TTC549 (cell line): ENCODE data around the gene XRN2.

Experiments used
- FAIRE-seq: peaks from 2 replicates; lab custom pipeline; 2012; peaks lifted over from hg19 to GRCh38; lab: Jason Lieb, UNC

The XRN2 gene

GRCh38 chr20:21303061-21303871 lies at the start of gene XRN2:
TSS of gene XRN2 (plus strand) at chr20:21303331. CDS start at chr20:21303399, 68 bp downstream.
- FAIRE-seq, result no peak

DNA sequence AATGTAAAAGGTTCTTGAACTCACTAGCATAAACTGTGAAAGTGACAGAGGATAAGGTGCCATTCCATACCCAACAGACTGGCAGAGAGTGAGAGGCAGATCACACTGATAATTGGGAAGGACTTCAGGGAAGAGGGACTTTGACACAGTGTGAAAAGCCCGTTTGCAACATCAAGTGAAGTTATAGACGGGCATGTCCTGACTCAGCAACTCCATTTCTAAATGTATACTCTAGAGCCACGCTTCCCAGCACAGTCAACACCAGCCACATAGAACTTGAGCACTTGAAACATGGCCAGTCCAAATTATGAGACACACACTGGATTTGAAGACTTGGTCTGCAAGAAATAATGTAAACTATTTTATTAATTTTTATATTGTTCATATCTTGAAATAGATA lies 45.9 kb upstream of the XRN2 start:
- FAIRE-seq, result no peak

- no peak for FAIRE-seq
These were observed 44.7 kb upstream of the XRN2 start for GRCh38 chr20:21258411-21258810.

DNA sequence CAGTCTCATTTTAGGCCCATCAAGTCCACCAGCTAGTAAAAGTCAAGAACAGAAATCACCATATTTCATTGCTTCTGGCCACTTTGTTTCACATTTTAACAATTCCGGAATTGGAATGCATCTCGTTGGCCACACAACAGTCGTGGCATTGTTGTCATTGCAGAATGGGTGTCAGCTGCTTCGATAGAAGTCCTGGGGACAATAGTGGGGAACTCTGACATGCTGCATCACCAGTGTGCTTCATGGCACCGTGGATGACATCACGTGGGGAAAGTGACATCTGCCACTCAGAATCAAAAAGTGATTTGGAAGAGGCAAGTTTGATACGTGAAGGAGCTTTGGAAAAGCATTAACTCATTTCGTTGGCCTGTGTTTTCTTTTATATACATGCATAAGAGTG lies 43.8 kb upstream of the XRN2 start:
- no peak for FAIRE-seq

GRCh38 chr20:21262812-21263211 lies 40.3 kb upstream of the XRN2 start:
- FAIRE-seq, result no peak

DNA sequence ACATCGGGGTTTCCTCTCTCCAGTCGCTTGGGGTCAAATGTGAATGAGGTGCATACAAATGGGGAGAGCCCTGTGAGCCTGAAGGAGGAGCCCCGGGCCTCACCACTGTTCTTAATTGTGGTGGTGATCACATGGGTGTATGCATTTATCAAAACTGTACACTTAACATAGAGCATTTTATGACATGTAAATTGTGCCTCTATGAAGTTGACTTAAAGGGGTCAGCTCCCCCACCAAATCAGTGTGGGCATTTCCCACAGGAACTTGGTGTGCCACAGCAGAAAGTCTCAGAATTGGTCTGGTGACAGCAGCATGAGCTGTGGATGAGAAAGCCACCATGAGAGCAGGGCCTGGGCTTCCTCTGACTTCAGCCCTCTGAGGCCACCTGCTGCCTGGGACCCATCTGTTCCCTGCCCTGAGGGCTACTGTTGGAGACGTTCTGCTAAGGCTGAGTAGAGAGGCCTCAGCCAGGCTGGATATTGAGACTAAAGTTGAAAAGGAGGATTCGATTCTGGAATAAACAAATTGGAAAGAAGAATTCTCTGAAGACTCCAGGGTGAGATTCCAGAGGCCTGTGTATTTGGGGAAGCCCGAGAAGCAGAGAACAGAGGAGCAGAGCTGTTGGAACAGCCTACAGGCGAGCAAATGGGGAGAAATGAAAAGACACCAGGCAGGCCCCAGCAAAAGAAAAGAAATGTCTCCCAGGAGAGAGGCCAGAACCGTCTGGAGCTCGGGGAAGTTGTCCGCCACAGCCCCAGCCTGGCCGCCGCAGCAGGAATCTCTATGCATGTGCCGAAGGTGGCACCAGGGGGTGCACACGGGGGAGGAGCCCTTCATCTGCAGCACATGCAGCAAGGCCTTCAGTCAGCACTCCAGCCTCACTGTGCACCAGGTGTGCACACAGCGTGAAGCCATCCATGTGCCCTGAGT lies 37.6 kb upstream of the XRN2 start:
- FAIRE-seq, result no peak

GRCh38 chr20:21266191-21266536 lies 37.0 kb upstream of the XRN2 start:
- FAIRE-seq, result no peak

GRCh38 chr20:21269772-21270171 lies 33.4 kb upstream of the XRN2 start:
- FAIRE-seq, result no peak

DNA sequence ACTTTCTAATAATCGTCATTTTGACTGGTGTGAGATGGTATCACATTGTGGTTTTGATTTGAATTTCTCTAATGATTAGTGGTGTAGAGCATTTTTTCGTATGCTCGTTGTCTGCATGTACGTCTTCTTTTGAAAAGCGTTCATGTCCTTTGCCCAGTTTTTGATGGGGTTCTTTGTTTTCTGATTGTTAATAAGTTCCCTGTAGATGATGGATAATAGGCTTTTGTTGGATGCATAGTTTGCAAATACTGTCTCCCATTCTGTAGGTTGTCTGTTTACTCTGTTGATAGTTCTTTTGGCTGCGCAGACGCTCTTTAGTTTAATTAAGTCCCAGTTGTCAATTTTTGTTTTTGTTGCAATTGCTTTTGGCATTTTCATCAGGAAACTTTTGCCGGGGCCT lies 32.3 kb upstream of the XRN2 start:
- no peak for FAIRE-seq

- FAIRE-seq, result no peak
These were observed 30.9 kb upstream of the XRN2 start for GRCh38 chr20:21272279-21272678.

- FAIRE-seq, result no peak
These were observed 30.5 kb upstream of the XRN2 start for GRCh38 chr20:21272679-21273078.

DNA sequence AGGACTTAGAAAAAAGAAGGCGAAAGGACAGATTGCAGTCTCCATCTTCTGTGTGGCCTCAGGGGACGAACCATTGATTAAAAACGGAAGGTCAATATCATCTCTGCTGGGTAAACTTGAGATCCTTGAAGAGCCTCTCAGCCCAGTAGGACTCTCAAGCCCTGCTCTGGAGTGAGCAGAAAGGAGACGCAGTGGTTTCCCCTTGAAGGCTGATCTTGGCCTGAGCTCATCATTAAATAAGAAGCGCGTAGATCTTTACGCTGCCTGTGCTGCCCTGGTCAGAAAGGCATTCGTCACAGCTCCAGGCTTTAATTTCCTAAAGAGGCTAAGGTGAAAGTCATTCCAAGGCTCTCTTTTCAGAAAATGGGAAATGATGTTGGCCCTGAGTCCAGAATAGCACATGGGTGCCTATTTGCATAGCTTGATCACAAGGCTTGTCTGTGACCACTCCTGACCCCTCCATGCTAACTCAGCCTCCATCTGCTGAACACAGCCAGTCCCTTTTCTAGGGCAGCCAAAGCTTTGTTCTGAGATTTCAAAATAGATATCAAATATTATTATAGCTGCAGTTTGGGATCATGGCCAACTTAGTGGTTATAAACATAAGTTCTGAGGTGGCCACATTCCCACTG lies 29.3 kb upstream of the XRN2 start:
- no peak for FAIRE-seq

GRCh38 chr20:21278829-21279228 lies 24.3 kb upstream of the XRN2 start:
- FAIRE-seq, result no peak

GRCh38 chr20:21279706-21280521 lies 23.2 kb upstream of the XRN2 start:
- FAIRE-seq, result no peak

DNA sequence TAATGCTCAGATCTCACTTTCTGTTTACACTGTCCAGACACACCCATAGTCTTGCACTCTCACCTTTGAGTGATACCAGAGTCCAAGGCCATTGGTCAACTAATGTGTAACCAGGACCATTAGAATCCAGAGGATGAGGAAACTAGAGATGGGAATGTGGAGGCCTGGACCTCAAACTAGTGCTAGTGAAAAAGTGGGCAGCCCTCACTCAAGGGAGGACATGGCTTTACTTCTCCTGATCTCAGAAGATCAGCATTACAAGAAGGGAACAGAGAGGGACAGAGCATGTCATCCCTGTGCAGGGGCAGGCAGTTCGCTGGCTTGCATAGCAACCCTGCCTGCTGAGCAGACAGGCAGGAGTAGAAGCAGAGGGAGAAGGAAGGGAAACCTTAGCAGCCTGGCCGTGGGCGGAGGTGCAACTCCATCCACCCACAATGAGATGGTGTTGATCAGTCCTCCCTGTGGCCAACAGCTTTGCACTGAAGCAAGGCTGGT lies 22.6 kb upstream of the XRN2 start:
- FAIRE-seq, result no peak

- FAIRE-seq, result no peak
These were observed 16.4 kb upstream of the XRN2 start for GRCh38 chr20:21286775-21287174.

DNA sequence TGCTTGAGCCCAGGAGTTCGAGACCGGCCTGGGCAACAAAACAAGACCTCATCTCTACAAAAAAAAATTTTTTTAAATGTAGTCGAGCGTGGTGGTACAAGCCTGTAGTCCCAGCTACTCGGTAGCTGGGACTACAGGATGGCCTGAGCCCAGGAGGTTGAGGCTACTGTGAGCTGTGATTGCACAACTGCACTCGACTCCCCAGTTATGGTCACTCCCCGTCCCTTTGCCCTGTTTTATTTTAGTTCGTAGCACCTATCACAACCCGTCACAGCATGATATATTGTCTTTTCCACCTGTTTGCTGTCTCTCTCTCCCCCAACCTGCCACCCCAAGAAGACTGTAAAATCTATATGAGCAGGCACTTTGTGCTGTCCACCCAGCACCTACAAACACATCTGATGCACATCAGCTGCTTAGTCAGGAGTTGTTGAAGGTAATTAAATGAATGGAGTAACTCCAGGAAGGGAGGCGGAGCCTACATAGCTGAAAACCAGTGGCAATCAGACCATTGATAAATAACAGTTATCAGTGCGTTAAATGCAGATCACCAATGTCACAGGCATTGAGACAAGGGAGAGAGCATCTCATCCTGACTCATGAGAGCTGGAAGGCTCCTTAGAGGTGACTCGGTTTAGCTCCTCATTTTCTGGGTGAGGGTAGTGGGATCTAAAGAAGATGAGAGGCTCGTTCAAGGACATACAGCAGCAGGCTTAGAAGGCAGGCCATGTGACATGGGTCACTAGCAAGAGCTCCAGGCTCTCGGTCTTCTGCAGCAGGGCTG lies 14.4 kb upstream of the XRN2 start:
- FAIRE-seq, result no peak

- no peak for FAIRE-seq
These were observed 13.5 kb upstream of the XRN2 start for GRCh38 chr20:21289651-21290050.

DNA sequence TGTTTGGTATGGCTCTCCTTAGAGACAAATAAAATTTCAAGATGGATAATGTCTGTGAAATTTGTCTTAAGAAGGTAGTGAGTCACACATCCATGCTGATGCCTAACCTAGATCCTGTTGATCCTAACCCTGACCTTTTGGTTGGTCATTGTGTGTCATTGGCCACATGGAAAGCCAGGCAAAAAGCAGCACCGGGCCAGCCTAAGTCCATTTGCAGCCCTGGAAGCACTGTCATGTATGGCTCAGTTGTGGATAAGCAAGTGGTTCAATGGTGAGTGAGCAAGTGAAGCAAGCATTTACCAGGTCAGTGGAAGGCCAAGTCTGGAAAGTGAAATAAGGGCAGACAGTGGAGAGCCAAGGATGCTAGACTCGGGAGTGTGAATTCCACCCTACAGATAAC lies 12.1 kb upstream of the XRN2 start:
- no peak for FAIRE-seq

DNA sequence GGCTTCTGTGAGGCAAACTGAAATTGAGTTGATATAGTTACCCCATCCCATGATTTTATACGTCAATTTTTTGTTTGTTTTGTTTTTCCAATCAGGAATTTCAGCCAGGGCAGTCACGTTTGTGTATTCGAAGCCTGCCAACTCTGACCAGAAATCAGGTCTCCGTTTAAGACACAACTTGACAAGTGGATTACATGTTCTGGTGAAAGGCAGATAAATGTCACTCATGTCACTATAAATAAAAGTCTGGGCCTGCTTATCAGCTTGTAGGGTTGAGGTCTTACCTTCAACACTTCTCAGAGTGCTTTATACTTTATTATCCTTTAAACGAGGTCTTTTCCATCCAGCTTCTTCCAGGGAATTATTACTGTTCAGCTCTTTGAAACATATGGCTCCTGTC lies 8.4 kb upstream of the XRN2 start:
- no peak for FAIRE-seq
